SJCRH30 (cell line): ENCODE data around the gene CRYBA1. TPM values are rescaled to one million over a fixed set of nuclear protein-coding genes. Genes with fewer than 3 reads are reported as not detected.
A peak's percentile ranks its signal among the peaks of the same experiment; 100 is the strongest.
"Not testable (repeated sequence)": the region's sequence is repeated elsewhere in the genome, so short reads cannot be mapped to it uniquely, and the experiment has no call there.

Experiments
- DNase-seq, 2 experiments: peaks; one replicate each; pipeline ENCODE4 v3.0.0-alpha.2; 2015 to 2020
- H3K27ac ChIP-seq: fragments of 250-450 bp; sonication (Bioruptor Pico); 2 replicates; pipeline ENCODE4 v1.5.1; 2020; ENCODE audit warnings: mild to moderate bottlenecking, moderate library complexity
- H3K27me3 ChIP-seq: fragments of 250-450 bp; sonication (Bioruptor Pico); 2 replicates; pipeline ENCODE4 v1.5.1; 2020; ENCODE audit warnings: mild to moderate bottlenecking, moderate library complexity
- H3K36me3 ChIP-seq: fragments of 250-450 bp; sonication (Bioruptor Pico); 2 replicates; pipeline ENCODE4 v1.5.1; 2020; ENCODE audit warnings: mild to moderate bottlenecking, moderate library complexity
- H3K4me1 ChIP-seq: fragments of 250-450 bp; sonication (Bioruptor Pico); 2 replicates; pipeline ENCODE4 v1.5.1; 2020; ENCODE audit warnings: mild to moderate bottlenecking, moderate library complexity
- H3K4me3 ChIP-seq: fragments of 250-450 bp; sonication (Bioruptor Pico); 2 replicates; pipeline ENCODE4 v1.5.1; 2020; ENCODE audit warnings: mild to moderate bottlenecking, moderate library complexity
- H3K9me3 ChIP-seq: fragments of 250-450 bp; sonication (Bioruptor Pico); replicated peaks from 2 replicates; pipeline ENCODE4 v1.5.1; 2020; ENCODE audit warnings: mild to moderate bottlenecking, moderate library complexity
- total RNA-seq: library from RNA; depleted of rRNA; stranded (reverse); fragments of >200 nt; shearing (Covaris generic); gene quantifications from 2 replicates; pipeline ENCODE4 v1.2.3, GENCODE V29; 2014

The CRYBA1 gene
- total RNA-seq, 1 experiment from 2014 or later, result not detected

DNA sequence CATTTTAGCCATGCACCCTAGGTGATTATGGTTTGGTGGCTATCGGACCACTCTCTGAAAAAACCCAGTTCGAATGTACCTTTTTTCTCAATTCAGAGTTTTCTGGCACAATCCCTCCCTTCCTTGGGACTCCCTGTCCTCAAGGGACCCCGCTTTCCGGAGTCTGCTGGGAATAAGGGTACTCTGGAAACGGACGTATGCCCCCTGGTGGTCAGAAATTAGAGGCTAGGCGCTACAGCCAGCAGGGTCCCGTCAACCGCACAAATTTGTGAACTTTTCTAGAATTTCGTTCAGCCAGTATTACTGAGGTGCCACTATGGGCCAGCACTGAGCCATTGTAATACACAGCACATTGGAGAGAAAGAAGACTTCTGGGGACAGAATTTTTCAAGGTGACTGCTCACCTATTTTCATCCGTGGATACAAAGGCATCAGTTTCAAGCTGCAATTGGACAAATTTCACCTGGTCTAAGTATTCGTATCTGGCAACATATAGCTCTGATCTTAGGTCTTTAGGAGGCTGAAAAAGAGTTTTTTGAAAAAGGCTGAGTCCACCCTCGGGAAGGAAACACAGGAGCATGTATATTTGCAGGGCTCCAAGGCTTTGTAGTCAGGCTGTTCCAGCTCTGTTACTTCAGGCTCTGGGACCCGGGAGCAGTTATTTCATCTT lies 27.1 kb upstream of the CRYBA1 start:
- H3K4me3 ChIP-seq, result no peak overlapping the region
- H3K4me1 ChIP-seq, result peaks cover 11% of the 10 kb centered on the region
- no peaks in the 10 kb centered on the region for H3K27me3 ChIP-seq
- H3K36me3 ChIP-seq, result no peaks in the 10 kb centered on the region
- no peak overlapping the region for H3K27ac ChIP-seq
- H3K9me3 ChIP-seq, result no peaks in the 10 kb centered on the region
- DNase-seq, result peak; percentile 93 to 98

DNA sequence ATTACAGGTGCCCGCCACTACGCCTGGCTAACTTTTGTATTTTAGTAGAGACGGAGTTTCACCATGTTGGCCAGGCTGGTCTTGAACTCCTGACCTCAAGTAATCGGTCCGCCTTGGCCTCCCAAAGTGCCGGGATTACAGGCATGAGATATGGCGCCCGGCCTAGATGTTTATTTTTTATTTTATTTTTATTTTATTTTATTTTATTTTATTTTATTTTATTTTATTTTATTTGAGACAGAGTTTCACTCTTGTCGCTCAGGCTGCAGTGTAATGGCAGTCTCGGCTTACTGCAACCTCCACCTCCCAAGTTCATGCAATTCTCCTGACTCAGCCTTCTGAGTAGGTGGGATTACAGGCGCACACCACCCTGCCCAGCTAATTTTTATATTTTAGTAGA lies 25.3 kb upstream of the CRYBA1 start:
- DNase-seq, result not testable (repeated sequence)

DNA sequence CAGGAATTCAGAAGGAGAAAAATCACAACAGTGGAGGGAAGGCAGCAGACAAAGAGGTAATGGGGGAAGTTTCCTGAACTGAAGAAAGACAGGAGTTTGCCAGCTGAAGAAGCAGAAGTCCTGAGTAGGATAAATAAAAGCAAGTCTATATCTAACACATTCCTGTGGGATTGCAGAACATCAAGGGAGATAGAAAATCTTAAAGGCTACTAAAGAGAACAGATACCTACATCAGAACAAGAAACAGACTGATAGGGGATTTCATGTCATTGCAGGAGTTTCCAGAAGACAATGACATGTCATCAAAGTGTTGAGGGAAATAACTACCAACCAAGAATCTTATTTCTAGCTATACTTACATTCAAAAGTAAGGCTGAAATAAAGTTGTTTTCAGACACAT lies 21.3 kb upstream of the CRYBA1 start:
- no peaks in the 10 kb centered on the region for H3K4me1 ChIP-seq
- H3K27ac ChIP-seq, result no peak overlapping the region
- no peaks in the 10 kb centered on the region; the same call in 1 of the 2 replicates for H3K9me3 ChIP-seq
- no peaks in the 10 kb centered on the region for H3K27me3 ChIP-seq
- H3K36me3 ChIP-seq, result no peaks in the 10 kb centered on the region
- no peak for DNase-seq
- no peak overlapping the region for H3K4me3 ChIP-seq

More for the DNA sequence above, 25.3 kb upstream of the CRYBA1 start:
- H3K4me1 ChIP-seq, result peaks cover 11% of the 10 kb centered on the region
- H3K36me3 ChIP-seq, H3K4me3 ChIP-seq, H3K27me3 ChIP-seq, H3K9me3 ChIP-seq, H3K27ac ChIP-seq: not testable (repeated sequence)

DNA sequence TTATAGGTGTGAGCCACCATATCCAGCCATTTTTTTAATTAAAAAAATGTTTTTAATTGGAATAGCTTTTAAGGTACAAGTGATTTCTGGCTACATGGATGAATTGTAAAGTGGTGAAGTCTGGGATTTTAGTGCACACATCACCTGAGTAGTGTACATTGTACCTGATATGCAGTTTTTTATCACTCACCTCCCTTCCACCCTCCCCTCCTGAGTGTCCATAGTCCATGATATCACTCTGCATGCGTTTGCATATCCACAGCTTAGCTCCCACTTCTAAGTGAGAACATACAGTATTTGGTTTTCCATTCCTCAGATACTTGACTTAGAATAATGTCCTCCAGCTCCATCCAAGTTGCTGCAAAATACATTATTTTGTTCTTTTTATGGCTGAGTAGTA lies 13.4 kb upstream of the CRYBA1 start:
- H3K9me3 ChIP-seq, result no peaks in the 10 kb centered on the region; the same call in 1 of the 2 replicates
- no peaks in the 10 kb centered on the region for H3K27me3 ChIP-seq
- H3K36me3 ChIP-seq, result no peaks in the 10 kb centered on the region
- no peak for DNase-seq
- no peak overlapping the region for H3K27ac ChIP-seq
- no peaks in the 10 kb centered on the region for H3K4me1 ChIP-seq
- no peak overlapping the region for H3K4me3 ChIP-seq

DNA sequence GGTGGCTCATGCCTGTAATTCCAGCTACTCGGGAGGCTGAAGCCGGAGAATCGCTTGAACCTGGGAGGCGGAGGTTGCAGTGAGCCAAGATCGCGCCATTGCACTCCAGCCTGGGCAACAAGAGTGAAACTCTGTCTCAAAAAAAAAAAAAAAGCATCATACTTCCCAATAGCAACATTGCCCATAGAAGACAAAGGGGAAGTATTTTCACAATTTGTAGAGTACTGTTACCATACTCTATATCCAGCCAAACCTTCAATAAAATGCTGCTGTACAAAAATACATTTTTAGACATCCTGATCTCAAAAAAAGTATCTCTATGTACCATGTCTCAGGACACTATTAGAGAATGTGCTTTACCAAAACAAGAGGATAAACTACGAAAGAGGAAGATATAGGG lies 11.7 kb upstream of the CRYBA1 start:
- H3K27ac ChIP-seq, DNase-seq, H3K9me3 ChIP-seq, H3K4me1 ChIP-seq, H3K36me3 ChIP-seq, H3K27me3 ChIP-seq, H3K4me3 ChIP-seq: not testable (repeated sequence)

DNA sequence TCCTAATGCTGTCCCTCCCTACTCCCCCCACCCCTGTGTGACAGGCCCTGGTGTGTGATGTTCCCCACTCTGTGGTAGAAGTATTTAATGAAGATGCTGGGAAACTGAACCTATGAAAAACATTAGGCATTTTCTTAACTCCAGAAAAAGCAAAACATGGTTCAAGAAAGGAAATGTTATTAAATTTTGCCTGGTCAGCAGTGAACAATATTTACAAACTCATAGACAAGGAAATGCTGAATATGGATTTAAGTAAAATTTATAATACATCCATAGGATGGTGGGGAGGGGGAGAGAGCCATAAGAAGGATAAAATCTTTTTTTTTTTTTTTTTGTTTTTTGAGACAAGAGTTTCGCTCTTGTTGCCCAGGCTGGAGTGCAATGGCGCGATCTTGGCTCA lies 10.8 kb upstream of the CRYBA1 start:
- no peaks in the 10 kb centered on the region for H3K4me1 ChIP-seq
- no peaks in the 10 kb centered on the region for H3K27me3 ChIP-seq
- H3K4me3 ChIP-seq, result no peak overlapping the region
- no peak overlapping the region for H3K27ac ChIP-seq
- H3K9me3 ChIP-seq, result no peaks in the 10 kb centered on the region
- H3K36me3 ChIP-seq, result no peaks in the 10 kb centered on the region
- no peak for DNase-seq

DNA sequence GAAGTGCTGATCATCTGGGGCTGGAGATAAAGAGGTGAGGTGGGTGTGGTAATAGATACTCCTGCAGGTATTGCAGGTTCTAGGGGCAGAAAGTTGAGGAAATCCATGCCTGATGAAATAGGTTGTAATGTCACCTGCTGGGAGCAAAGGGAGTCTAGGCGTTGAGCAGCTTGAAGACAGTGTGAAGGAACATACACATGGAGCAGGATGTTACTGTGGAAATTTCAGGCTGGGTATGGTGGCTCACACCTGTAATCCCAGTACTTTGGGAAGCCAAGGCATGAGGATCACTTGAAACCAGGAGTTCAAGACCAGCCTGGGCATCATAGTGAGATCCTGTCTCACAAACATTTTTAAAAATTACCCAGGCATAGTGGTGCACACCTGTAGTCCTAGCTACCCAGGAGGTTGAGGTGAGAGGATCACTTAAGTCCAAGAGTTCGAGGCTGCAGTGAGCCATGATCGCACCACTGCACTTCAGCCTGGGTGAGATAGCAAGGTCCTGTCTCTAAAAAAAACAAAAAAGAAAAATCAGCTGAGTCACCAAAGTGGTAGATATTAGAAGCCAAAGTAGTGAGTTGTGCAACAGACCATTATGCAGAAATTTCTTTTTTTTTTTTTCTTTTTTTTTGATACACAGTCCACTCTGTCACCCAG lies 9.1 kb upstream of the CRYBA1 start:
- DNase-seq, result no peak
- H3K9me3 ChIP-seq, result no peaks in the 10 kb centered on the region
- no peaks in the 10 kb centered on the region for H3K36me3 ChIP-seq
- no peak overlapping the region for H3K27ac ChIP-seq
- H3K4me3 ChIP-seq, result no peak overlapping the region
- no peaks in the 10 kb centered on the region for H3K27me3 ChIP-seq
- no peaks in the 10 kb centered on the region for H3K4me1 ChIP-seq

DNA sequence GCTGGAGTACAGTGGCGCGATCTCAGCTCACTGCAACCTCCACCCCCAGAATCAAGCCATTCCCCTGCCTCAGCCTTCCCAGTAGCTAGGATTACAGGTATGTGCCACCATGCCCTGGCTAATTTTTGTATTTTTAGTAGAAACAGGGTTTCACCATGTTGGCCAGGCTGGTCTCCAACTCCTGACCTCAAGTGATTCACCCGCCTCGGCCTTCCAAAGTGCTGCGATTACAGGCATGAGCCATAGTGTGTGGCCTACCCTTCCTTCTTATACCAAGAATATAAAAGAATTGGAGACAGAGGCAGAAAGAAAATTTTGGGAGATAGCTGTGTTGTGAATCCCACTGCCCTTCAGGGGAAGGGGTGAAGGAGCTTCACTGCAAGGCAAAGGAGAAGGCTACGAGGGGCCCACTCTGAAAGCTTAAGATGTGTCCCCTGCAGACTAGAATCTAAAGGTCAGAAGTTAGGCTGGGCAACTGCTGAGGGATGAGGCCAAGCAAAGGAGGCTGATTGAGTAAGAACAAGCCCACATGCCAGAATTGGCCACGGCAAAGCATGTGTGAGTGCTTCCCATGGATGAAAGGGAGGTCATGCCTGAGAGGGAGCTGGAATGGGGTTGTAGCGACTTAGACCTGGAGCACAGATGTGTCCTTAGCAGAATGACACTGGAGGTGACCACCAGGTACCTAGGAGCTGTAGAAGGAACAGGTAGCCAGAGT lies 8.4 kb upstream of the CRYBA1 start:
- no peaks in the 10 kb centered on the region for H3K27me3 ChIP-seq
- no peak overlapping the region for H3K4me3 ChIP-seq
- H3K9me3 ChIP-seq, result no peaks in the 10 kb centered on the region
- DNase-seq, result no peak
- H3K36me3 ChIP-seq, result no peaks in the 10 kb centered on the region
- H3K27ac ChIP-seq, result no peak overlapping the region
- H3K4me1 ChIP-seq, result no peaks in the 10 kb centered on the region

DNA sequence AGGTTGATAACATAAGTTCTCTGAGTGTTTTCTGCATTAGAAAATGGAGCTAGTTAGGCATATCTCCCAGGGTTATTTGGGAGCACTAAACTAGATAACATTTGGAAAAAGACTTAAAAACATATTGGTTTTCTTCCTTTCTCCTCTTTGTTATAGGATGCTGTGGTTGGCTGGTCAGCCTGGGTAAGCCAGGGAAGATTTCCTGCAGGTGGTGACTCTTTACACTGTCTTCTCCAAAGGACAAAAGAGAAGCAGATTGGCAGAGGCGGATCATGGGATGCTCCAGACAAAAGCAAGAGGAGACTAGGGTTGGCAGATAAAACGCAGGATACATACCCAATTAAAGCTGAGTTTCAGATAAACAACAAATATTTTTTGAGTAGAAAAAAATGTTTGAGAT lies 6.2 kb upstream of the CRYBA1 start:
- Histone ChIP-seq H3K9me3 (no peaks in the 10 kb centered on the region), H3K27ac (no peak overlapping the region), H3K4me1 (no peaks in the 10 kb centered on the region), H3K27me3 (no peaks in the 10 kb centered on the region), H3K4me3 (no peak overlapping the region), H3K36me3 (no peaks in the 10 kb centered on the region)
- DNase-seq, result no peak

DNA sequence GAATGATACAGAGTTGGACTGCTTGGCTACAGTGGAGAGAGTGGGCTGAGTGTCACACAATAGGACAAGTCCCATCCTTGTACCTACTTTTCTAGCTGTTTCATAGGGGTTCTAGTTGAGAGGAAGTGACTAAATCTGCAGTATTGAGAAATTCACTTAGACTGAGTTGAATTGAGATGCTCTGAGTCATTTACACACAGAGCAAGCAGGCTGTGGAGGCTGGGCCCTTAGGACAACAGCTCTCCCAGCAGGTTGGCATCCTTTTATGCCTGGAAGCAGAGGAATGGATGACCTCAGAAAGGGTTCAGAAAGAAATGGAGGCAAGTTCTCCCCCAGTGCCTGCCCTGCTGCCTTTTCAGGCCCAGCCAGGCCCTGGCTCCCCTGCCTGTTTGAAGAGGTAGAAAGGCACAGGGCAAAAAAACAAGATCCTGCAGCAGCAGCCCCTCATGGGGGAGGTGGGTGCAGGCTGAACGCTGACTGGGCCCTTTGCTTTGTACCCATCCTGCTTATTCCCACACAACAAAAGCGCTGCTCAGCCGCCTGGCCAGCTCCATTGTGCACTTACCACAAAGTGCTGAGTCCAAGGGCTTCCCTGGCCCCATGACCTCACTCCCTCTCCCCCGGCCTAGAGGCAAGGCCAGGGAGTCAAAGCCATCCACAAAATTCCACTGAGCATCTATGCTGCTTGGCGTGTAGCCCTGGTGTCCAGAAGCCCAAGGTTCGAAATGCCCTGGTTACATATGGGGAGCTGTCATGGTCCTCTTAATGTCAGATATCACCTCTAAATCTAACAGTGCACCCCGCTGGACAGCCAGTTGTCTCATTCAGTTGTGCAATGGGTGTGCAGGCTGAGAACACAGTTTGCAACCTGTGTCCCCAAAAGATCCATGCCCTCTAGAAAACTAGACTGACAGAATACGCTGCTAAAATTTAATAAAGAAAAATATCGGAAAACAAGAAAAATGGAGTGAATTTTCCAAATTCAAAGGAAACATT lies 5.4 kb upstream of the CRYBA1 start:
- H3K4me3 ChIP-seq, result no peak overlapping the region
- DNase-seq, result peak; percentile 31 to 41
- no peaks in the 10 kb centered on the region for H3K27me3 ChIP-seq
- H3K9me3 ChIP-seq, result no peaks in the 10 kb centered on the region
- no peak overlapping the region for H3K27ac ChIP-seq
- no peaks in the 10 kb centered on the region for H3K36me3 ChIP-seq
- peaks cover 2% of the 10 kb centered on the region; the same call in 1 of the 2 replicates for H3K4me1 ChIP-seq

DNA sequence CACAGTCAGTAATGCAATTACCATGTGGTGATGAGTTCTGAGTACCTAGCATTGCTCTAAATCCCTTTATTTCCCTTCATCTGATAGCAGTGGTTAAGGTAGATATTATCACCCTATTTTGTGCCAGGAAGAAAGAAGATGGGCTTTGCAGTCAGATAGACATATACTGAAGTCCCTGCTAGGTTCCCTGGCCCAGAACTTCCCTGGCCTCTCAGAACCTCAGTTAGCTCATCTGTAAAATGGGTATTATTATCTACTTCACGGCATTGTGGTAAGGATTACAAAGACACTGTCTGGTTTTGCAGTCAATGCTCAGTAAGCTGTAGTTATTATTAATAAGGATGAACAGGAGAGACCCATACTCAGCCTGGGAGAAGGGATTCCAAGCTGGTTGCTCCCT lies 4.6 kb upstream of the CRYBA1 start:
- no peak for DNase-seq
- no peaks in the 10 kb centered on the region for H3K36me3 ChIP-seq
- H3K4me1 ChIP-seq, result peaks cover 3% of the 10 kb centered on the region; the same call in 1 of the 2 replicates
- no peaks in the 10 kb centered on the region for H3K27me3 ChIP-seq
- H3K9me3 ChIP-seq, result no peaks in the 10 kb centered on the region
- no peak overlapping the region for H3K27ac ChIP-seq
- no peak overlapping the region for H3K4me3 ChIP-seq

DNA sequence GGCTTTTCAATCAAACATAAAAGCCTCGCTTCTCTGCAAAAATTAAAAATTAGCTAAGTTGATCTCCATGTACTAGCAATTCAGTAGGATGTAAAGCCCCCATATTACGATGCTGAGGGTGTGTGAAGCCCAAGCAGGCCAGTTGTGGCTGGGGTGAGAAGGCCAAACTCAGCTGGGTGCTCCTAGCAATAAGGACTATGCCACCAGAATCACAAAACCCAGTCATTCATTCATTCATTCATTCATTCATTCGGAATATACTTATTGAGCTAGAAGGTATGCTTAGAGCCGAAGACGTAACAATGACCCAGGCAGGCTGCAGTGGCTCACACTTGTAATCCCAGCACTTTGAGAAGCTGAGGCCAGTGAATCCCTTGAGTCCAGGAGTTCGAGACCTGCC lies 3.9 kb upstream of the CRYBA1 start:
- Histone ChIP-seq H3K27me3 (no peaks in the 10 kb centered on the region), H3K4me3 (no peak overlapping the region), H3K36me3 (no peaks in the 10 kb centered on the region), H3K9me3 (no peaks in the 10 kb centered on the region), H3K27ac (no peak overlapping the region), H3K4me1 (peaks cover 3% of the 10 kb centered on the region; the same call in 1 of the 2 replicates)
- no peak for DNase-seq

DNA sequence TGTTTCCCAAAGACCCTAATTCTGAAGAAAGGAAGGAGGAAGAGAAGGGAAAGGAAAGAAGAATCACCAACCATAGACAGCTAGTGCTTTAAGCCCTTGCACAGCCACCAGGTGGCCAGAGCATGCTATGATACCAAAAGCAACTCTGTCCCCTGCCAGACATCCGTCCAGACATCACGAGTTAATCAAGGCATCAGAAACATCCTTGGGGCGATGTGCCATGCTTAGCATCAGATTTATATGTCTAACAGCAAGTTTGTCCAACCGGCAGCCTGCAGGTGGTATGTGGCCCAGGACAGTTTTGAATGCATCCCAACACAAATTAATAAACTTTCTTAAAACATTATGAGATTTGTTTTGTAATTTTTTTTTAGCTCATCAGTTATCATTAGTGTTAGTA lies 2.9 kb upstream of the CRYBA1 start:
- peaks cover 3% of the 10 kb centered on the region; the same call in 1 of the 2 replicates for H3K4me1 ChIP-seq
- H3K4me3 ChIP-seq, result no peak overlapping the region
- no peaks in the 10 kb centered on the region for H3K9me3 ChIP-seq
- no peak overlapping the region for H3K27ac ChIP-seq
- H3K27me3 ChIP-seq, result no peaks in the 10 kb centered on the region
- H3K36me3 ChIP-seq, result no peaks in the 10 kb centered on the region
- peak; percentile 31 to 45 for DNase-seq

DNA sequence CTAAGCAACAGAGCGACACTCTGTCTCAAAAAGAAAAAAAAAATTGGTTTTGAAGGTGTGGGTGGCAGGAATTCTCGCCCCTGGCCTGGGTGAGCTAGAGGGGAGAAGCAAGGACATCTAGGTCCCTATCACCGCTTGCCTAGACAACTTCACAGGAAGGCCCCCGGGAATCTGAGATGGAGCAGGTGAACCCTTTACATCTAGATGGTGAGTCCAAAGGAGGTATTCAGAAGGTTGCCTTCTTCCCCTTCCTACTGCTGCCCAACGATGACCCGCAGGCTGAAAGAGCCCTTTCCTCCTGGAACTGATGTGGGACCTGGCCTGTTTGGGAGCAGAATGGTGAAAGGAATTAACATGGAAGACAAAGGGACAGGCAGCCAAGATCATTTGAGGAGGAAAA lies 1.3 kb upstream of the CRYBA1 start:
- DNase-seq, result no peak
- H3K4me1 ChIP-seq, result peaks cover 3% of the 10 kb centered on the region; the same call in 1 of the 2 replicates
- H3K27ac ChIP-seq, result no peak overlapping the region
- no peaks in the 10 kb centered on the region for H3K9me3 ChIP-seq
- no peaks in the 10 kb centered on the region for H3K36me3 ChIP-seq
- no peaks in the 10 kb centered on the region for H3K27me3 ChIP-seq
- no peak overlapping the region for H3K4me3 ChIP-seq
